ENCODE data around the gene CEP192. TPM values are rescaled to one million over a fixed set of nuclear protein-coding genes. Genes with fewer than 3 reads are reported as not detected.
"Not testable (repeated sequence)": the region's sequence is repeated elsewhere in the genome, so short reads cannot be mapped to it uniquely, and the experiment has no call there.

The CEP192 gene
- polyA plus RNA-seq, 1 donor (not counting 4 experiments of a cell fraction or from before 2014, with no cell fraction given): 16.6 TPM

DNA sequence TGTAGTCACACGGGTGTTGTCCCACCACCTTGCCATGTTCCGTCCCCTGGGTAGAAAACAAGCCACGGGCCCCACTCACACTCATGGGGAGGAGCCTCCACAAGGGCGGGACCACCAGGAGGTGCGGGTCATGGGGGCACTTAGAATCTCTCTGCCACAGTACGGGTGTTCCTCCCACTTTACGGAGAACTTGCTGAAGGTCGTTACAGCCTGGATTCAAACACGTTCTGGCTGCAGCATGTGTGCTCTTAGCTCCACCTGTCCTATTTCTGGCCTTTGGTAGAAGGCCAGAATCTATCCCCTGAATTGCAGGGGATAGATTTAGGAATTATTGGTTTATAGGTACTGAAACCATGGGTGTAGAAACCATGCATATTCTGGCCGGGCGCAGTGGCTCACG, 14.9 kb upstream of the CEP192 start:
- FAIRE-seq: no peak

DNA sequence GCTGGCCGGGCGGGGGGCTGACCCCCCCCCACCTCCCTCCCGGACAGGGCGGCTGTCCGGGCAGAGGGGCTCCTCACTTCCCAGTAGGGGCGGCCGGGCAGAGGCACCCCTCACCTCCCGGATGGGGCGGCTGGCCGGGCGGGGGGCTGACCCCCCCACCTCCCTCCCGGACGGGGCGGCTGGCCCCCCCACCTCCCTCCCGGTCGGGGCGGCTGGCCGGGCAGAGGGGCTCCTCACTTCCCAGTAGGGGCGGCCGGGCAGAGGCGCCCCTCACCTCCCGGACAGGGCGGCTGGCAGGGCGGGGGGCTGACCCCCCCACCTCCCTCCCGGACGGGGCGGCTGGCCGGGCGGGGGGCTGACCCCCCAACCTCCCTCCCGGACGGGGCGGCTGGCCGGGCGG, 11.1 kb upstream of the CEP192 start:
- dilution Hi-C loops (cut with MboI; ENCODE audit: extremely low pct_ligation_motif_present, low sequenced_read_pairs): not testable (repeated sequence)

More for the DNA sequence above, 14.9 kb upstream of the CEP192 start:
- H3K4me1 ChIP-seq (ENCODE audit: control insufficient read depth, extremely low read depth, insufficient read depth, low read length): peaks cover 4% of the 10 kb centered on the region
- peaks cover 2% of the 10 kb centered on the region for H3K79me2 ChIP-seq (ENCODE audit: control insufficient read depth, insufficient read depth, low read length)
- no peak for DNase-seq (ENCODE audit: low read depth, low spot score)
- H3K9ac ChIP-seq (ENCODE audit: control insufficient read depth, extremely low read depth, insufficient read depth, low read length): no peak overlapping the region
- no peaks in the 10 kb centered on the region for H4K20me1 ChIP-seq (ENCODE audit: control insufficient read depth, extremely low read depth, insufficient read depth, low read length)
- H3K27ac ChIP-seq (ENCODE audit: control insufficient read depth, insufficient read depth, low read length): peak overlapping the region; percentile 13
- no peak overlapping the region for H2AFZ ChIP-seq (ENCODE audit: control insufficient read depth, low read length)
- no peaks in the 10 kb centered on the region for H3K9me1 ChIP-seq (ENCODE audit: control insufficient read depth, extremely low read depth, insufficient read depth, low read length)
- dilution Hi-C loops (cut with MboI; ENCODE audit: extremely low pct_ligation_motif_present, low sequenced_read_pairs): no loop called here
- no peak overlapping the region for H3K4me2 ChIP-seq (ENCODE audit: control insufficient read depth, extremely low read depth, insufficient read depth, low read depth, low read length)
- no peak overlapping the region for H3K4me3 ChIP-seq (ENCODE audit: control insufficient read depth in 2 of 3, extremely low read depth in 1 of 3, insufficient read depth in 2 of 3, low read depth in 1 of 3, low read length in 3 of 3)
- H3K36me3 ChIP-seq (ENCODE audit: control insufficient read depth in 2 of 2, extremely low read depth in 1 of 2, insufficient read depth in 2 of 2, low read length in 2 of 2): peaks cover 8 to 15% of the 10 kb centered on the region in 2 experiments
- TF ChIP-seq EZH2 (IDR thresholded peaks at IDR 0.05; ENCODE audit: low read length): no peak
- TF ChIP-seq, protein P1, sequence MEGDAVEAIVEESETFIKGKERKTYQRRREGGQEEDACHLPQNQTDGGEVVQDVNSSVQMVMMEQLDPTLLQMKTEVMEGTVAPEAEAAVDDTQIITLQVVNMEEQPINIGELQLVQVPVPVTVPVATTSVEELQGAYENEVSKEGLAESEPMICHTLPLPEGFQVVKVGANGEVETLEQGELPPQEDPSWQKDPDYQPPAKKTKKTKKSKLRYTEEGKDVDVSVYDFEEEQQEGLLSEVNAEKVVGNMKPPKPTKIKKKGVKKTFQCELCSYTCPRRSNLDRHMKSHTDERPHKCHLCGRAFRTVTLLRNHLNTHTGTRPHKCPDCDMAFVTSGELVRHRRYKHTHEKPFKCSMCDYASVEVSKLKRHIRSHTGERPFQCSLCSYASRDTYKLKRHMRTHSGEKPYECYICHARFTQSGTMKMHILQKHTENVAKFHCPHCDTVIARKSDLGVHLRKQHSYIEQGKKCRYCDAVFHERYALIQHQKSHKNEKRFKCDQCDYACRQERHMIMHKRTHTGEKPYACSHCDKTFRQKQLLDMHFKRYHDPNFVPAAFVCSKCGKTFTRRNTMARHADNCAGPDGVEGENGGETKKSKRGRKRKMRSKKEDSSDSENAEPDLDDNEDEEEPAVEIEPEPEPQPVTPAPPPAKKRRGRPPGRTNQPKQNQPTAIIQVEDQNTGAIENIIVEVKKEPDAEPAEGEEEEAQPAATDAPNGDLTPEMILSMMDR (optimal IDR thresholded peaks at IDR 0.05 in 1 of 3, IDR thresholded peaks at IDR 0.05 in 1 of 3, conservative IDR thresholded peaks at IDR 0.05 in 1 of 3; ENCODE audit: extremely low read depth in 1 of 3, insufficient read depth in 2 of 3, low read length in 3 of 3): no peak
- no peaks in the 10 kb centered on the region for H3K9me3 ChIP-seq (ENCODE audit: control insufficient read depth, low read depth, low read length)
- H3K27me3 ChIP-seq (ENCODE audit: control insufficient read depth, extremely low read depth, insufficient read depth, low read length): no peaks in the 10 kb centered on the region

More for the DNA sequence above, 11.1 kb upstream of the CEP192 start:
- H3K9me1 ChIP-seq (ENCODE audit: control insufficient read depth, extremely low read depth, insufficient read depth, low read length); H3K27me3 ChIP-seq (ENCODE audit: control insufficient read depth, extremely low read depth, insufficient read depth, low read length); H3K36me3 ChIP-seq (ENCODE audit: control insufficient read depth in 2 of 2, extremely low read depth in 1 of 2, insufficient read depth in 2 of 2, low read length in 2 of 2); H3K9ac ChIP-seq (ENCODE audit: control insufficient read depth, extremely low read depth, insufficient read depth, low read length); H3K4me3 ChIP-seq (ENCODE audit: control insufficient read depth in 2 of 3, extremely low read depth in 1 of 3, insufficient read depth in 2 of 3, low read depth in 1 of 3, low read length in 3 of 3); H3K4me1 ChIP-seq (ENCODE audit: control insufficient read depth, extremely low read depth, insufficient read depth, low read length); H3K27ac ChIP-seq (ENCODE audit: control insufficient read depth, insufficient read depth, low read length); H2AFZ ChIP-seq (ENCODE audit: control insufficient read depth, low read length); FAIRE-seq; H3K79me2 ChIP-seq (ENCODE audit: control insufficient read depth, insufficient read depth, low read length); H4K20me1 ChIP-seq (ENCODE audit: control insufficient read depth, extremely low read depth, insufficient read depth, low read length); H3K9me3 ChIP-seq (ENCODE audit: control insufficient read depth, low read depth, low read length); H3K4me2 ChIP-seq (ENCODE audit: control insufficient read depth, extremely low read depth, insufficient read depth, low read depth, low read length); DNase-seq (ENCODE audit: low read depth, low spot score): not testable (repeated sequence)

Data from keratinocyte (primary cell).